ENCODE measurements around the gene FTO. TPM values are rescaled to one million over a fixed set of nuclear protein-coding genes. Genes with fewer than 3 reads are reported as not detected.

The FTO gene
- total RNA-seq, 2 donors from 2014 or later: 72.7 to 73.6 TPM

DNA sequence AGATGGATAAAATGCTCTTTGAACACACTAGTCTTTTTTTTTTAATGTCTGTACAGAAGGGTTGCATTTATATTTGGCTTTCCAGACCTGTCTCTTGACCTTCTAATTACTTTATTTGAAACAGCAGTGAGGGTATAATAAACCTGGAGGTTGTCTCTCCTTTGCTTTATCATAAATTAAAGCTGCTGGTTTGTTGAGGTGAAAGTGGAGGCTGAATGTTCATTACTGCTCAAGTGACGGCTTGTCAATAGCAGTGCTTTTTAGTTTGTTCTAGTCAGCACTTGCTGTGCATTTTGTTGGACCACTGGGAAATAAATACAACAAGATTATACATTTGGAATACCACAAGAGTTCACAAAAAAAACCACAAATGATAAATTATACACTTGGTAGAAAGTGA is 318.4 kb downstream of the FTO start:
- 95% methylated on average over 1 of the region's 1 CpG for WGBS
- Histone ChIP-seq H3K4me1 (replicated peaks) (no peaks in the 10 kb centered on the region), H3K9me3 (no peaks in the 10 kb centered on the region), H3K27ac (no peak overlapping the region), H3K4me3 (no peak overlapping the region), H3K27me3 (replicated peaks; ENCODE audit: insufficient read depth) (no peaks in the 10 kb centered on the region), H3K36me3 (no peaks in the 10 kb centered on the region)
- DNase-seq (ENCODE audit: low spot score): no peak
- intact Hi-C loops (cut with DNase I): no loop called here
- no peak for TF ChIP-seq POLR2AphosphoS5 (IDR thresholded peaks at IDR 0.05)
- TF ChIP-seq, protein P1, sequence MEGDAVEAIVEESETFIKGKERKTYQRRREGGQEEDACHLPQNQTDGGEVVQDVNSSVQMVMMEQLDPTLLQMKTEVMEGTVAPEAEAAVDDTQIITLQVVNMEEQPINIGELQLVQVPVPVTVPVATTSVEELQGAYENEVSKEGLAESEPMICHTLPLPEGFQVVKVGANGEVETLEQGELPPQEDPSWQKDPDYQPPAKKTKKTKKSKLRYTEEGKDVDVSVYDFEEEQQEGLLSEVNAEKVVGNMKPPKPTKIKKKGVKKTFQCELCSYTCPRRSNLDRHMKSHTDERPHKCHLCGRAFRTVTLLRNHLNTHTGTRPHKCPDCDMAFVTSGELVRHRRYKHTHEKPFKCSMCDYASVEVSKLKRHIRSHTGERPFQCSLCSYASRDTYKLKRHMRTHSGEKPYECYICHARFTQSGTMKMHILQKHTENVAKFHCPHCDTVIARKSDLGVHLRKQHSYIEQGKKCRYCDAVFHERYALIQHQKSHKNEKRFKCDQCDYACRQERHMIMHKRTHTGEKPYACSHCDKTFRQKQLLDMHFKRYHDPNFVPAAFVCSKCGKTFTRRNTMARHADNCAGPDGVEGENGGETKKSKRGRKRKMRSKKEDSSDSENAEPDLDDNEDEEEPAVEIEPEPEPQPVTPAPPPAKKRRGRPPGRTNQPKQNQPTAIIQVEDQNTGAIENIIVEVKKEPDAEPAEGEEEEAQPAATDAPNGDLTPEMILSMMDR (IDR thresholded peaks at IDR 0.05): no peak

- no peaks in the 10 kb centered on the region for H3K27me3 ChIP-seq (replicated peaks; ENCODE audit: insufficient read depth)
- H3K27ac ChIP-seq: no peak overlapping the region
- H3K4me3 ChIP-seq: no peak overlapping the region
- H3K9me3 ChIP-seq: no peaks in the 10 kb centered on the region
- intact Hi-C loops (cut with DNase I): no loop called here
- DNase-seq (ENCODE audit: low spot score): no peak
- TF ChIP-seq, protein P1 (IDR thresholded peaks at IDR 0.05): no peak
- TF ChIP-seq POLR2AphosphoS5 (IDR thresholded peaks at IDR 0.05): no peak
- TF ChIP-seq POLR2A (IDR thresholded peaks at IDR 0.05): no peak
- WGBS: 41% methylated on average over 1 of the region's 1 CpG
- H3K36me3 ChIP-seq: no peaks in the 10 kb centered on the region
- H3K4me1 ChIP-seq (replicated peaks): no peaks in the 10 kb centered on the region
Measured at GRCh38 chr16:54026456-54026855, 322.5 kb downstream of the FTO start.

- Histone ChIP-seq H3K9me3 (no peaks in the 10 kb centered on the region), H3K27ac (no peak overlapping the region), H3K4me3 (no peak overlapping the region), H3K36me3 (no peaks in the 10 kb centered on the region), H3K27me3 (replicated peaks; ENCODE audit: insufficient read depth) (no peaks in the 10 kb centered on the region), H3K4me1 (replicated peaks) (no peaks in the 10 kb centered on the region)
- whole genome bisulfite sequencing: 92% methylated on average over 4 of the region's 4 CpGs
- intact Hi-C loops (cut with DNase I): no loop called here
- TF ChIP-seq POLR2A (IDR thresholded peaks at IDR 0.05) (no peak), POLR2AphosphoS5 (IDR thresholded peaks at IDR 0.05) (no peak)
- TF ChIP-seq, protein P1 (IDR thresholded peaks at IDR 0.05): no peak
- no peak for DNase-seq (ENCODE audit: low spot score)
Measured at GRCh38 chr16:54027062-54027461, 323.1 kb downstream of the FTO start.

GRCh38 chr16:54027558-54027957 is 323.6 kb downstream of the FTO start:
- Histone ChIP-seq H3K9me3 (no peaks in the 10 kb centered on the region), H3K4me1 (replicated peaks) (no peaks in the 10 kb centered on the region), H3K36me3 (no peaks in the 10 kb centered on the region), H3K27ac (no peak overlapping the region), H3K4me3 (no peak overlapping the region), H3K27me3 (replicated peaks; ENCODE audit: insufficient read depth) (no peaks in the 10 kb centered on the region)
- DNase-seq (ENCODE audit: low spot score): no peak
- intact Hi-C loops (cut with DNase I): no loop called here
- no peak for TF ChIP-seq POLR2AphosphoS5 (IDR thresholded peaks at IDR 0.05)
- no peak for TF ChIP-seq POLR2A (IDR thresholded peaks at IDR 0.05)
- TF ChIP-seq, protein P1 (IDR thresholded peaks at IDR 0.05): no peak
- 47% methylated on average over 1 of the region's 1 CpG for WGBS

DNA sequence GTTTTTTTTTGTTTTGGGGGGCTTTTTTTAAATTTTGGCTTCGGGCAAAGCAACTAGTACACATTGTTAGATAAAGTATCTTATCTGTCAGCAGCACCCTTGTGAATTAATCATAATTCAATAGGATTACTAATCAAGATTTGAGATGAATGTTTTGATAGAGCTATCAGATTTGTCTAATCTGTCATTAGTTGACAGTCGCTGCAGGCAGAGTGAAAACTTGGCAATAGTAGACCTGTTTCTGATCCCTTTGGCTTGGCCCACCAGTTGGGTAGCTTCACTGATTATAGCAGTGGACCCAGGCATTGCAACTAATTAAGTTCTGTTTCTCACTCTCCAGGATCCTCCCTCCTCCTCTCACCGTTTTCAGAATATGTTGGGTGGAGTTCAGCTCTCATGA is 324.0 kb downstream of the FTO start:
- Histone ChIP-seq H3K4me3 (no peak overlapping the region), H3K36me3 (no peaks in the 10 kb centered on the region), H3K9me3 (no peaks in the 10 kb centered on the region), H3K27me3 (replicated peaks; ENCODE audit: insufficient read depth) (no peaks in the 10 kb centered on the region), H3K27ac (no peak overlapping the region), H3K4me1 (replicated peaks) (no peaks in the 10 kb centered on the region)
- 76% methylated on average over 3 of the region's 3 CpGs for WGBS
- intact Hi-C loops (cut with DNase I): no loop called here
- no peak for DNase-seq (ENCODE audit: low spot score)
- no peak for TF ChIP-seq POLR2AphosphoS5 (IDR thresholded peaks at IDR 0.05)
- TF ChIP-seq, protein P1 (IDR thresholded peaks at IDR 0.05): no peak
- no peak for TF ChIP-seq POLR2A (IDR thresholded peaks at IDR 0.05)

Data from prostate gland (tissue), 2 donors.